ENCODE measurements around the gene RALGAPA2. TPM values are rescaled to one million over a fixed set of nuclear protein-coding genes. Genes with fewer than 3 reads are reported as not detected.

RALGAPA2 gene
- total RNA-seq, 1 experiment from 2014 or later: 10.8 TPM

- ChIA-PET CTCF (no interaction called here), RAD21 (ENCODE audit: low non-redundant PET in 1 of 2, low total read pairs in 2 of 2, uncharacterized antibody in 2 of 2, unreplicated experiment in 2 of 2) (no interaction called here), POLR2A (no interaction called here)
- H3K4me2 ChIP-seq (ENCODE audit: low read length): no peak overlapping the region
- no peak overlapping the region for H3K4me3 ChIP-seq (replicated peaks in 1 of 2; ENCODE audit: low read depth in 1 of 2, low read length in 2 of 2)
- H3K36me3 ChIP-seq (ENCODE audit: control insufficient read depth in 1 of 2, insufficient read depth in 2 of 2, low read length in 2 of 2): no peaks in the 10 kb centered on the region
- DNase-seq (ENCODE audit: low read depth, low spot score) (no peak), ATAC-seq (no peak)
- no peak overlapping the region for H3K27ac ChIP-seq (ENCODE audit: low read depth, low read length)
- no peaks in the 10 kb centered on the region for H3K4me1 ChIP-seq (ENCODE audit: control insufficient read depth in 1 of 2, insufficient read depth in 2 of 2, low read length in 2 of 2)
- H3K9ac ChIP-seq (ENCODE audit: low read length): no peak overlapping the region
- H3K79me2 ChIP-seq (ENCODE audit: insufficient read depth, low read length): no peaks in the 10 kb centered on the region
- H4K20me1 ChIP-seq (ENCODE audit: insufficient read depth): no peaks in the 10 kb centered on the region
- H2AFZ ChIP-seq (ENCODE audit: low read depth, low read length, poor library complexity, severe bottlenecking): no peak overlapping the region
- no TSS peak for BruUV-seq (replicated peaks)
- intact Hi-C loops (cut with micrococcal nuclease): no loop called here
- no peaks in the 10 kb centered on the region for H3K9me2 ChIP-seq (ENCODE audit: insufficient read depth)
- H3K9me3 ChIP-seq (ENCODE audit: control insufficient read depth in 1 of 2, insufficient read depth in 1 of 2, low read depth in 1 of 2, low read length in 2 of 2): no peaks in the 10 kb centered on the region
- H3K27me3 ChIP-seq (ENCODE audit: insufficient read depth, low read length): no peaks in the 10 kb centered on the region
- TF ChIP-seq EZH2 (IDR thresholded peaks at IDR 0.05): no peak
- TF ChIP-seq TCF7L2 (IDR thresholded peaks at IDR 0.05; ENCODE audit: borderline replicate concordance, extremely low read depth, insufficient read depth, insufficient read length): no peak
- TF ChIP-seq SRF (IDR thresholded peaks at IDR 0.05; ENCODE audit: low read depth): no peak
These were observed 182.8 kb downstream of the RALGAPA2 start for GRCh38 chr20:20529597-20529996.

DNA sequence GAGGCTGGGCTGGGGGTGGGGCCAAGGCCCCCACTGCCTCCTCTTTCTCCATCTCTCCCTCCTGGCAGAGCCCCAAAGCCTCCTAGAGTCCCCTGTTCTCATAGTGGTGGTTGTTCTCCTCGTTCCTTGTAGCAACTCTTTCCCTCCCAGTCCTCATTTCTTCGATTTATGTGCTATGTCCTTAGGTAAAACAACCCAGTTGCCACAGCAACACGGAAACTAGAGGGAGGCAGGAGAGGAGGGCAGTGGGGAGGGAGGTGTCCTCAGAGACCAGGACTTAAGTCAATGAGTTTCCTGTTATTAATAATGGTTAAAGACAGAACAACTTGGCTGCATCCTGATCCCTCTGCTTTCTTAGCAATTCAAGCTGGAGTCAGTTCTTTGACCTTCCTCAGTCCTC, 183.6 kb downstream of the RALGAPA2 start:
- no peak overlapping the region for H3K4me3 ChIP-seq (replicated peaks in 1 of 2; ENCODE audit: low read depth in 1 of 2, low read length in 2 of 2)
- BruUV-seq (replicated peaks): no TSS peak
- no peaks in the 10 kb centered on the region for H3K4me1 ChIP-seq (ENCODE audit: control insufficient read depth in 1 of 2, insufficient read depth in 2 of 2, low read length in 2 of 2)
- ATAC-seq: no peak
- no peak overlapping the region for H3K9ac ChIP-seq (ENCODE audit: low read length)
- H3K9me3 ChIP-seq (ENCODE audit: control insufficient read depth in 1 of 2, insufficient read depth in 1 of 2, low read depth in 1 of 2, low read length in 2 of 2): no peaks in the 10 kb centered on the region
- DNase-seq (ENCODE audit: low read depth, low spot score): no peak
- H3K27ac ChIP-seq (ENCODE audit: low read depth, low read length): no peak overlapping the region
- RAD21 ChIA-PET (ENCODE audit: low non-redundant PET in 1 of 2, low total read pairs in 2 of 2, uncharacterized antibody in 2 of 2, unreplicated experiment in 2 of 2): no interaction called here
- no peaks in the 10 kb centered on the region for H3K79me2 ChIP-seq (ENCODE audit: insufficient read depth, low read length)
- no peaks in the 10 kb centered on the region for H3K27me3 ChIP-seq (ENCODE audit: insufficient read depth, low read length)
- no peak overlapping the region for H3K4me2 ChIP-seq (ENCODE audit: low read length)
- H2AFZ ChIP-seq (ENCODE audit: low read depth, low read length, poor library complexity, severe bottlenecking): no peak overlapping the region
- H4K20me1 ChIP-seq (ENCODE audit: insufficient read depth): no peaks in the 10 kb centered on the region
- CTCF ChIA-PET: no interaction called here
- no peaks in the 10 kb centered on the region for H3K9me2 ChIP-seq (ENCODE audit: insufficient read depth)
- intact Hi-C loops (cut with micrococcal nuclease): no loop called here
- no peaks in the 10 kb centered on the region for H3K36me3 ChIP-seq (ENCODE audit: control insufficient read depth in 1 of 2, insufficient read depth in 2 of 2, low read length in 2 of 2)
- POLR2A ChIA-PET: no interaction called here
- no peak for TF ChIP-seq FOSL1 (IDR thresholded peaks at IDR 0.05; ENCODE audit: low read depth)
- no peak for TF ChIP-seq POLR2A (IDR thresholded peaks at IDR 0.05; ENCODE audit: borderline replicate concordance, extremely low read depth, insufficient read depth, insufficient read length)
- TF ChIP-seq SP1 (IDR thresholded peaks at IDR 0.05; ENCODE audit: low read depth): no peak
- no peak for TF ChIP-seq MAX (IDR thresholded peaks at IDR 0.05)
- no peak for TF ChIP-seq EZH2phosphoT487 (IDR thresholded peaks at IDR 0.05; ENCODE audit: borderline replicate concordance)
- TF ChIP-seq JUND (IDR thresholded peaks at IDR 0.05): no peak
- no peak for TF ChIP-seq EGR1 (IDR thresholded peaks at IDR 0.05; ENCODE audit: low read depth)
- no peak for TF ChIP-seq YY1 (IDR thresholded peaks at IDR 0.05; ENCODE audit: extremely low read depth, insufficient replicate concordance, low read depth, low read length)
- TF ChIP-seq ZFX (IDR thresholded peaks at IDR 0.05): no peak
- TF ChIP-seq SIN3A (IDR thresholded peaks at IDR 0.05; ENCODE audit: low read depth): no peak
- TF ChIP-seq CTCF (IDR thresholded peaks at IDR 0.05 in 2 of 3, conservative IDR thresholded peaks at IDR 0.05 in 1 of 3; ENCODE audit: borderline replicate concordance in 1 of 3, insufficient read depth in 1 of 3, low read depth in 2 of 3, low read length in 2 of 3): no peak
- TF ChIP-seq, protein P1, sequence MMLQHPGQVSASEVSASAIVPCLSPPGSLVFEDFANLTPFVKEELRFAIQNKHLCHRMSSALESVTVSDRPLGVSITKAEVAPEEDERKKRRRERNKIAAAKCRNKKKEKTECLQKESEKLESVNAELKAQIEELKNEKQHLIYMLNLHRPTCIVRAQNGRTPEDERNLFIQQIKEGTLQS (IDR thresholded peaks at IDR 0.05): no peak
- TF ChIP-seq, protein P2, sequence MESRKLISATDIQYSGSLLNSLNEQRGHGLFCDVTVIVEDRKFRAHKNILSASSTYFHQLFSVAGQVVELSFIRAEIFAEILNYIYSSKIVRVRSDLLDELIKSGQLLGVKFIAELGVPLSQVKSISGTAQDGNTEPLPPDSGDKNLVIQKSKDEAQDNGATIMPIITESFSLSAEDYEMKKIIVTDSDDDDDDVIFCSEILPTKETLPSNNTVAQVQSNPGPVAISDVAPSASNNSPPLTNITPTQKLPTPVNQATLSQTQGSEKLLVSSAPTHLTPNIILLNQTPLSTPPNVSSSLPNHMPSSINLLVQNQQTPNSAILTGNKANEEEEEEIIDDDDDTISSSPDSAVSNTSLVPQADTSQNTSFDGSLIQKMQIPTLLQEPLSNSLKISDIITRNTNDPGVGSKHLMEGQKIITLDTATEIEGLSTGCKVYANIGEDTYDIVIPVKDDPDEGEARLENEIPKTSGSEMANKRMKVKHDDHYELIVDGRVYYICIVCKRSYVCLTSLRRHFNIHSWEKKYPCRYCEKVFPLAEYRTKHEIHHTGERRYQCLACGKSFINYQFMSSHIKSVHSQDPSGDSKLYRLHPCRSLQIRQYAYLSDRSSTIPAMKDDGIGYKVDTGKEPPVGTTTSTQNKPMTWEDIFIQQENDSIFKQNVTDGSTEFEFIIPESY (IDR thresholded peaks at IDR 0.05; ENCODE audit: extremely low read depth, insufficient replicate concordance, low read length): no peak
- no peak for TF ChIP-seq ZNF274 (IDR thresholded peaks at IDR 0.05; ENCODE audit: low read depth, low read length)
- no peak for TF ChIP-seq EZH2 (IDR thresholded peaks at IDR 0.05)
- TF ChIP-seq CEBPB (IDR thresholded peaks at IDR 0.05; ENCODE audit: low read depth): no peak
- no peak for TF ChIP-seq POLR2AphosphoS5 (IDR thresholded peaks at IDR 0.05; ENCODE audit: low read depth, low read length)
- no peak for TF ChIP-seq SRF (IDR thresholded peaks at IDR 0.05; ENCODE audit: low read depth)
- TF ChIP-seq CBX3 (IDR thresholded peaks at IDR 0.05; ENCODE audit: low read depth): no peak

Data from HCT116 (cell line).